ENCODE data around the gene CEP295NL. TPM values are rescaled to one million over a fixed set of nuclear protein-coding genes. Genes with fewer than 3 reads are reported as not detected.

Gene CEP295NL
- total RNA-seq, 1 experiment from 2014 or later: 0.66 TPM

DNA sequence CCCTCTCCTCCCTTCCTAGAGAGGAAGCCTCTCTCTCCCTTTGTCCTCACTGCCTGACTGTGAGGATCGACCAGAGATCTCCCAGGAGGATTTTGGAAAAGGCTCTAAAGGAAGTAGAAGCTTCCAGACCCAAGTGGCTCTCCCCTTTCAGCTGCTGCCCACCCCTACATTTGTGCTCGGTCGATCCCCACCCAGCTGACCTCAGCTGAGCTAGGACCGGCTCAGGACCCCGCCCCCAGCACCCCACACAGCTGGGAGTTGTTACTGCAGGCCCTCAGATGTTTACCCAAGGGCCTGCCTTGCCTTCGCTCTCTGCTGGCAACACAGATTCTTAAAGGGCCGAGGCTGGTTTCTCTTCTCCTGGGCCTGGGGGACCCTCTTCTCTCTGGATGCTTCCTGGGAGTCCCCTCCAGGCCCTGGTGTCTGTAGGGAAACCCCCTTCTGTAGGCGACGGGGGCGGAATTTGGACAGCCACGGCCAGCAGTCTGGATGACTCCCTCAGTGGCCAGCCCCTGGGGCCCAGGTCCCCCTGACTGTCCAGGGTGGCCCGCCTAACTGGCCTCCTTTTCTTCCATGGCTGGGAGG lies 49.1 kb upstream of the CEP295NL start:
- no peak overlapping the region for H2BK20ac ChIP-seq (ENCODE audit: low read depth, low read length, poor library complexity, severe bottlenecking)
- Mint-ChIP-seq H3K9me3 (peaks cover 17 to 20% of the 10 kb centered on the region in 2 experiments), H3K27me3 (ENCODE audit: low read depth) (peaks cover 10% of the 10 kb centered on the region), H3K4me3 (no peak overlapping the region), H3K27ac (no peak overlapping the region), H3K36me3 (ENCODE audit: insufficient read depth in 1 of 3, low read depth in 3 of 3) (peaks cover 4 to 17% (median 7%) of the 10 kb centered on the region in 3 experiments; a peak in 6 of 7 replicates), H3K4me1 (peaks cover 2 to 33% of the 10 kb centered on the region in 2 experiments; a peak in 3 of 4 replicates)
- H4K91ac ChIP-seq (ENCODE audit: insufficient read length, low read depth, low read length): no peak overlapping the region
- H2AK5ac ChIP-seq (ENCODE audit: insufficient read length, low read length): no peak overlapping the region
- no peak overlapping the region for H2BK5ac ChIP-seq (ENCODE audit: insufficient read length, low read length)
- WGBS (ENCODE audit: extremely low coverage, insufficient read length, low lambda C conversion rate): no CpG with 5 or more reads among the region's 12 CpGs
- H4K20me1 ChIP-seq (ENCODE audit: control insufficient read depth, insufficient read depth, insufficient read length): no peaks in the 10 kb centered on the region
- no peaks in the 10 kb centered on the region for H3K79me2 ChIP-seq (ENCODE audit: insufficient read depth, low read length)
- H2BK15ac ChIP-seq (ENCODE audit: low read depth, low read length): no peak overlapping the region
- no peak overlapping the region for H2BK120ac ChIP-seq (ENCODE audit: low read depth, low read length, poor library complexity, severe bottlenecking)
- H3K27ac ChIP-seq (ENCODE audit: insufficient read length, low read depth, low read length): no peak overlapping the region
- no peak overlapping the region for H2AFZ ChIP-seq (ENCODE audit: low read length)
- no peak for DNase-seq
- no peak overlapping the region for H3K56ac ChIP-seq (ENCODE audit: insufficient read length, low read depth, low read length)
- H4K5ac ChIP-seq (ENCODE audit: insufficient read length, low read depth, low read length): no peak overlapping the region
- H3K4ac ChIP-seq (ENCODE audit: low read depth, low read length): no peak overlapping the region
- H4K8ac ChIP-seq (replicated peaks; ENCODE audit: insufficient read length, low read depth, low read length): no peak overlapping the region
- no peak overlapping the region for H3K18ac ChIP-seq (ENCODE audit: insufficient read length, low read depth, low read length)
- H3K4me2 ChIP-seq (ENCODE audit: insufficient read depth, insufficient read length, low read length): no peak overlapping the region
- no peak overlapping the region for H3K23ac ChIP-seq (ENCODE audit: insufficient read length, low read depth, low read length)
- no peaks in the 10 kb centered on the region for H3K27me3 ChIP-seq (ENCODE audit: insufficient read depth, low read length)
- TF ChIP-seq, protein P1, sequence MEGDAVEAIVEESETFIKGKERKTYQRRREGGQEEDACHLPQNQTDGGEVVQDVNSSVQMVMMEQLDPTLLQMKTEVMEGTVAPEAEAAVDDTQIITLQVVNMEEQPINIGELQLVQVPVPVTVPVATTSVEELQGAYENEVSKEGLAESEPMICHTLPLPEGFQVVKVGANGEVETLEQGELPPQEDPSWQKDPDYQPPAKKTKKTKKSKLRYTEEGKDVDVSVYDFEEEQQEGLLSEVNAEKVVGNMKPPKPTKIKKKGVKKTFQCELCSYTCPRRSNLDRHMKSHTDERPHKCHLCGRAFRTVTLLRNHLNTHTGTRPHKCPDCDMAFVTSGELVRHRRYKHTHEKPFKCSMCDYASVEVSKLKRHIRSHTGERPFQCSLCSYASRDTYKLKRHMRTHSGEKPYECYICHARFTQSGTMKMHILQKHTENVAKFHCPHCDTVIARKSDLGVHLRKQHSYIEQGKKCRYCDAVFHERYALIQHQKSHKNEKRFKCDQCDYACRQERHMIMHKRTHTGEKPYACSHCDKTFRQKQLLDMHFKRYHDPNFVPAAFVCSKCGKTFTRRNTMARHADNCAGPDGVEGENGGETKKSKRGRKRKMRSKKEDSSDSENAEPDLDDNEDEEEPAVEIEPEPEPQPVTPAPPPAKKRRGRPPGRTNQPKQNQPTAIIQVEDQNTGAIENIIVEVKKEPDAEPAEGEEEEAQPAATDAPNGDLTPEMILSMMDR (conservative IDR thresholded peaks at IDR 0.05): no peak
- no peak overlapping the region for H3K9ac ChIP-seq (ENCODE audit: extremely low read depth, insufficient read length, low read length)
- peaks cover 10% of the 10 kb centered on the region for H3K9me3 ChIP-seq (ENCODE audit: control insufficient read depth, low read depth, low read length)
- H3K23me2 ChIP-seq (ENCODE audit: insufficient read length, low read depth, low read length, poor library complexity, severe bottlenecking): no peaks in the 10 kb centered on the region
- no peaks in the 10 kb centered on the region for H3K4me1 ChIP-seq (ENCODE audit: insufficient read depth, low read length)
- no peak overlapping the region for H3K14ac ChIP-seq (ENCODE audit: insufficient read depth, low read length)
- H3T11ph ChIP-seq (ENCODE audit: low read length): no peak overlapping the region
- H3K79me1 ChIP-seq (ENCODE audit: insufficient read depth, low read depth, low read length, poor library complexity, severe bottlenecking): no peaks in the 10 kb centered on the region
- H2BK12ac ChIP-seq (ENCODE audit: insufficient read length, low read depth, low read length): no peak overlapping the region

All from H9 (cell line).